Fibroblast of skin of right quadriceps (primary cell): ENCODE measurements around the gene FOXQ1.
A peak's percentile ranks its signal among the peaks of the same experiment; 100 is the strongest.
"Not testable (repeated sequence)": the region's sequence is repeated elsewhere in the genome, so short reads cannot be mapped to it uniquely, and the experiment has no call there.

Experiments
- DNase-seq: peaks from one replicate; pipeline ENCODE4 v3.0.0-alpha.2; 2013

Gene FOXQ1

GRCh38 chr6:1322696-1323219 lies 10.9 kb downstream of the FOXQ1 start:
- DNase-seq, result no peak

- DNase-seq, result no peak
Measured at GRCh38 chr6:1324936-1325335, 13.0 kb downstream of the FOXQ1 start.

- DNase-seq, result peak; percentile 97
Measured at GRCh38 chr6:1325461-1326309, 13.8 kb downstream of the FOXQ1 start.

GRCh38 chr6:1326535-1327121 lies 14.7 kb downstream of the FOXQ1 start:
- DNase-seq, result no peak

- no peak for DNase-seq
Measured at GRCh38 chr6:1327630-1328029, 15.7 kb downstream of the FOXQ1 start.

GRCh38 chr6:1328129-1328800 lies 16.4 kb downstream of the FOXQ1 start:
- no peak for DNase-seq

- DNase-seq, result no peak
Measured at GRCh38 chr6:1329708-1330107, 17.8 kb downstream of the FOXQ1 start.

- DNase-seq, result no peak
Measured at GRCh38 chr6:1334684-1335083, 22.8 kb downstream of the FOXQ1 start.

- DNase-seq, result peak; percentile 86
Measured at GRCh38 chr6:1335367-1336037, 23.6 kb downstream of the FOXQ1 start.

GRCh38 chr6:1336246-1336843 lies 24.4 kb downstream of the FOXQ1 start:
- no peak for DNase-seq

- peak; percentile 84 for DNase-seq
Measured at GRCh38 chr6:1337791-1338190, 25.9 kb downstream of the FOXQ1 start.

- no peak for DNase-seq
Measured at GRCh38 chr6:1346101-1346500, 34.2 kb downstream of the FOXQ1 start.

- DNase-seq, result no peak
Measured at GRCh38 chr6:1346558-1347091, 34.7 kb downstream of the FOXQ1 start.

GRCh38 chr6:1347161-1347560 lies 35.3 kb downstream of the FOXQ1 start:
- no peak for DNase-seq

- DNase-seq, result no peak
Measured at GRCh38 chr6:1348675-1349074, 36.8 kb downstream of the FOXQ1 start.

- DNase-seq, result no peak
Measured at GRCh38 chr6:1349655-1350054, 37.8 kb downstream of the FOXQ1 start.

GRCh38 chr6:1351381-1352008 lies 39.6 kb downstream of the FOXQ1 start:
- DNase-seq, result no peak

GRCh38 chr6:1355068-1355467 lies 43.2 kb downstream of the FOXQ1 start:
- DNase-seq, result not testable (repeated sequence)

GRCh38 chr6:1361717-1362116 lies 49.8 kb downstream of the FOXQ1 start:
- DNase-seq, result not testable (repeated sequence)

GRCh38 chr6:1362643-1363042 lies 50.7 kb downstream of the FOXQ1 start:
- no peak for DNase-seq

GRCh38 chr6:1363298-1363697 lies 51.4 kb downstream of the FOXQ1 start:
- DNase-seq, result no peak
